Spleen (tissue), 11 donors: ENCODE measurements around the gene GBX2. TPM values are rescaled to one million over a fixed set of nuclear protein-coding genes. Genes with fewer than 3 reads are reported as not detected.

Source experiments
- DNase-seq: peaks from one replicate; pipeline ENCODE4 v3.0.0-alpha.2; 2020
- H3K27ac ChIP-seq, 8 donors: fragments of 200-600 bp; sonication (generic) in 7 of 8; 1 replicate in 4 of 8; 2 replicates in 4 of 8; pipeline versions ENCODE4 v1.5.0 to v1.8.0; 2016 to 2021; ENCODE audit warnings: inconsistent platforms in 4 of 8, mild to moderate bottlenecking in 4 of 8, moderate library complexity in 1 of 8
- H3K27me3 ChIP-seq, 7 donors: fragments of 200-600 bp; sonication (generic) in 6 of 7; replicated peaks in 1 of 7; 1 replicate in 4 of 7; 2 replicates in 3 of 7; pipeline versions ENCODE4 v1.5.0 to v1.8.0; 2016 to 2021; ENCODE audit warnings: inconsistent platforms in 3 of 7, mild to moderate bottlenecking in 1 of 7
- H3K36me3 ChIP-seq, 6 donors: fragments of 200-600 bp; sonication (generic) in 5 of 6; 1 replicate in 4 of 6; 2 replicates in 2 of 6; pipeline versions ENCODE4 v1.5.0 to v1.8.0; 2016 to 2021; ENCODE audit warnings: inconsistent platforms in 2 of 6
- H3K4me1 ChIP-seq, 6 donors: fragments of 200-600 bp; sonication (generic) in 5 of 6; 1 replicate in 3 of 6; 2 replicates in 3 of 6; pipeline versions ENCODE4 v1.5.0 to v1.8.0; 2016 to 2021; ENCODE audit warnings: inconsistent platforms in 3 of 6
- H3K4me3 ChIP-seq, 8 donors: fragments of 200-600 bp; sonication (generic) in 7 of 8; 1 replicate in 4 of 8; 2 replicates in 4 of 8; pipeline versions ENCODE4 v1.5.0 to v1.8.0; 2016 to 2021; ENCODE audit warnings: inconsistent platforms in 4 of 8, mild to moderate bottlenecking in 4 of 8, moderate library complexity in 2 of 8
- H3K9me3 ChIP-seq, 8 donors: fragments of 200-600 bp; sonication (generic) in 7 of 8; 1 replicate in 4 of 8; 2 replicates in 4 of 8; pipeline versions ENCODE4 v1.5.0 to v1.8.0; 2016 to 2021; ENCODE audit warnings: inconsistent platforms in 4 of 8
- POLR2A ChIP-seq, 3 donors: fragments of 450-650 bp; IDR thresholded peaks; one replicate each; pipeline ENCODE4 v1.5.1; 2017; ENCODE audit warnings: antibody characterized with exemption in 3 of 3, mild to moderate bottlenecking in 1 of 3
- POLR2AphosphoS5 ChIP-seq, 3 donors: sonication (generic); formaldehyde crosslinking; IDR thresholded peaks; one replicate each; pipeline ENCODE4 v1.5.1; 2017; ENCODE audit warnings: antibody characterized with exemption in 3 of 3
- WGBS, 5 donors: extraction: QIAGEN DNeasy Blood & Tissue Kit in 3 of 5; methylation state at CpG; one replicate each; pipeline versions ENCODE4 v1.1.5 to v1.1.7; 2013 to 2018; 5-methylcytosine and 5-hydroxymethylcytosine counted together
- intact Hi-C: fragments of 100-400 bp; cut with DNase I; formaldehyde crosslinking; loops from one replicate; pipeline ENCODE4 v1.15.0; 2023; ENCODE audit warnings: low total_unique reads
- polyA plus RNA-seq, 3 donors: library from polyadenylated mRNA; stranded (reverse); fragments of 200-250 nt; gene quantifications; one replicate each; pipeline ENCODE4 v1.2.1, GENCODE V29; 2013
- total RNA-seq, 7 donors: library from RNA; depleted of rRNA in 3 of 7; stranded (reverse); fragments of >200 nt in 3 of 7; fragmentation: NEBNext Ultra II Directional in 4 of 7; extraction: Animal tissue kit (Norgen Biotek cat#: 25700) in 4 of 7; gene quantifications; one replicate each; pipeline versions ENCODE4 v1.1.0 to v1.2.1, GENCODE V29; 2016 to 2021
- TF ChIP-seq, protein P1 (sequence below), 11 experiments: fragments of 200-600 bp in 7 of 11; fragments of 450-650 bp in 4 of 11; sonication (generic) in 4 of 11; IDR thresholded peaks in 8 of 11; conservative IDR thresholded peaks in 3 of 11; 1 replicate in 7 of 11; 2 replicates in 4 of 11; pipeline versions ENCODE4 v1.4.0 to v1.8.0; 2016 to 2021; ENCODE audit warnings: antibody characterized with exemption in 11 of 11, inconsistent platforms in 4 of 11, mild to moderate bottlenecking in 1 of 11
- donor health status: healthy with polysubstance abuse.
- donor health status: DM: no; HTN: no; CAD: no; lungs with moderate emphysema.
- donor health status: DM: no; HTN: no; CAD: no.
- donor health status: Bipolar disorder and iron deficiency.
- donor health status: healthy.
- donor health status: DM: no; HTN: no; CAD: no.
- donor health status: DM: yes; HTN: yes; CAD: no.

The GBX2 gene
- total and polyA plus RNA-seq, 10 donors, result 0.69 TPM; not detected in 9

DNA sequence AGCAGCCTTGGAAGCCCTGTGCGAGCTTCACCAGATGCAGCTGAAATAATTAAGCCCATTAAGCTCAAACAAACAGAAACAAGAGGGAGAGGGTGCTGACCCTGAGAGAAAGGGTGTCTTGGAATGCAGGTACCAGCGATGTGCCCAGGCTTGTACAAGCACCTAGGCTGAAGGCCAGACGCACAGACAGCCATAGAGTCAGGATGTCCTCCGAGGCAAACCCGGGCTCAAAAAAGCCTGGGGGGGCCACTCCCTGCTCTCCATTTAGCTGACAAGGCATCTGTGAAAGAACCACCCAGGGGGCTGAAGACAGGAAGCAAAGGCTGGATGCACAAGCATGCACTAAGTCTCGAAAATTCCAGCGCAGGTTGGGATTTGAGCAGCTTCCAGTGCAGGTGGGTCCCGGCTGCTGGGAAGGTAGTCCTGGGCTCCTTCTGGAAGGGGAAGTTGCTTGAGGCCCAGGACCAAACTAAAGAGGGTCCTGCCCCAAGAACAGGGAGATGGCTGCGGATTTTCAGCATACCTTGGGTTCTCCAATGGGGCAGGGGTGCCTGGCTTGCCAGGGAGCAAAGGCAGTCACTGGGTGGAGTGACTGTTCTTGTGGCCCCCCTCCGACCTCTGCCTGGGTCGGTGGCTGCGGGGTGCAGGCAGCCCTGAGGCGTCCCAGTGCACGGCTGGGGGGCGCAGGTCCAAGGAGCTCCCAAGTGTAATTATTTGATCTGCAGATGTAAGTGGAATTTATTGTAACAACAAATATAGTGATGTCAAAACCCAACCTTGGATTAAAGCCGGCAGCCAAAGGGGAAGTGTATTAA lies 5.9 kb downstream of the GBX2 start:
- Histone ChIP-seq H3K4me3 (no peak overlapping the region), H3K9me3 (no peaks in the 10 kb centered on the region), H3K27ac (no peak overlapping the region), H3K4me1 (peaks cover 12 to 58% (median 41%) of the 10 kb centered on the region in 6 donors), H3K36me3 (no peaks in the 10 kb centered on the region), H3K27me3 (peaks cover 9 to 100% (median 89%) of the 10 kb centered on the region in 7 donors)
- TF ChIP-seq POLR2AphosphoS5 (IDR thresholded peaks at IDR 0.05), result no peak
- TF ChIP-seq, protein P1, sequence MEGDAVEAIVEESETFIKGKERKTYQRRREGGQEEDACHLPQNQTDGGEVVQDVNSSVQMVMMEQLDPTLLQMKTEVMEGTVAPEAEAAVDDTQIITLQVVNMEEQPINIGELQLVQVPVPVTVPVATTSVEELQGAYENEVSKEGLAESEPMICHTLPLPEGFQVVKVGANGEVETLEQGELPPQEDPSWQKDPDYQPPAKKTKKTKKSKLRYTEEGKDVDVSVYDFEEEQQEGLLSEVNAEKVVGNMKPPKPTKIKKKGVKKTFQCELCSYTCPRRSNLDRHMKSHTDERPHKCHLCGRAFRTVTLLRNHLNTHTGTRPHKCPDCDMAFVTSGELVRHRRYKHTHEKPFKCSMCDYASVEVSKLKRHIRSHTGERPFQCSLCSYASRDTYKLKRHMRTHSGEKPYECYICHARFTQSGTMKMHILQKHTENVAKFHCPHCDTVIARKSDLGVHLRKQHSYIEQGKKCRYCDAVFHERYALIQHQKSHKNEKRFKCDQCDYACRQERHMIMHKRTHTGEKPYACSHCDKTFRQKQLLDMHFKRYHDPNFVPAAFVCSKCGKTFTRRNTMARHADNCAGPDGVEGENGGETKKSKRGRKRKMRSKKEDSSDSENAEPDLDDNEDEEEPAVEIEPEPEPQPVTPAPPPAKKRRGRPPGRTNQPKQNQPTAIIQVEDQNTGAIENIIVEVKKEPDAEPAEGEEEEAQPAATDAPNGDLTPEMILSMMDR (IDR thresholded peaks at IDR 0.05 in 8 of 11, conservative IDR thresholded peaks at IDR 0.05 in 3 of 11), result no peak
- no peak for TF ChIP-seq POLR2A (IDR thresholded peaks at IDR 0.05)
- intact Hi-C loops, result no loop called here
- peak; percentile 50 for DNase-seq
- WGBS, 5 donors, result 39 to 54% (median 42%) methylated on average over 13 to 16 of the region's 16 CpGs

DNA sequence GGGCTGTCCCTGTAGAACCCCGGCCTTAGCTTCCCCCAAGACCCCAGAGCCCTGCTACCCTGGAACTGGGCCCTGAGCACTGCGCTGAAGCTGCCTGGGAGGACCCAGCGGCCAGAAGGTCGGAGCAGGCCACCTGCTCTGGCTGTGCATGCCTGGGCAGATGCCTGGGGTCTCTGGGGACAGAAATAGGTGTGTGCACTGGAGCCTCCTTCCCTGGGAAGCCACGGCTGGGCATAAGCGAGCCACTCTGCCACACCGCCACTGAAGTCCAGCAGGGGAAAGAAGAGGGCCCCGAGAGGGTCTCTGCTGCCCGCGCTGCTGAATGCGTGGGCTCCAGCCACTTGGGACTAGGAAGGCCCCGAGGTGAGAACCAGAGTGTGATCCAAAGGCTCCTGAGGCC lies 6.7 kb downstream of the GBX2 start:
- peaks cover 9 to 100% (median 82%) of the 10 kb centered on the region in 7 donors for H3K27me3 ChIP-seq
- no peak overlapping the region for H3K27ac ChIP-seq
- no peaks in the 10 kb centered on the region for H3K36me3 ChIP-seq
- TF ChIP-seq, protein P1 (IDR thresholded peaks at IDR 0.05 in 8 of 11, conservative IDR thresholded peaks at IDR 0.05 in 3 of 11), result no peak
- TF ChIP-seq POLR2A (IDR thresholded peaks at IDR 0.05) (no peak), POLR2AphosphoS5 (IDR thresholded peaks at IDR 0.05) (no peak)
- WGBS, 5 donors, result 62 to 73% (median 67%) methylated on average over 9 to 12 of the region's 12 CpGs
- intact Hi-C loops, result no loop called here
- DNase-seq, result peak; percentile 58
- peaks cover 10 to 51% (median 33%) of the 10 kb centered on the region in 6 donors for H3K4me1 ChIP-seq
- H3K4me3 ChIP-seq, result no peak overlapping the region
- no peaks in the 10 kb centered on the region for H3K9me3 ChIP-seq

DNA sequence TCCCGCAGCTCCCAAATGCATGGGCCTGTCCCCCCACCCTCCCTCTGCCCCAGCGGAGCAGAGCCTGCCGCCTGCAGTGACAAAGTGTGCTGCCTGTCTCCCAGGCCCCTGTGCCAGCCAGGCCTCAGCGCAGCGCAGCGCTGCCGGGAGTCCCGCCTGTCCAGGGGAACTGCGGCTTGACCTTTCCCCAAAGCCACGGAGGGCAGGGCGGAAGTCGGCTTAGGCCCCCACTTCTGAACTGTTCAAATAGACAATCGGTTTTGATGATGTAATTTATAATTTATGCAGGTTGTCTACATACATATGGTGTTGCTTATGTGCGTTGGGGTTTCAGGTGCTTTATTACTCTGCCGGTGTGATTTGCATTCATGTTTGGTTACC lies 7.1 kb downstream of the GBX2 start:
- Histone ChIP-seq H3K4me1 (peaks cover 8 to 46% (median 29%) of the 10 kb centered on the region in 6 donors), H3K4me3 (no peak overlapping the region), H3K27ac (no peak overlapping the region), H3K36me3 (no peaks in the 10 kb centered on the region), H3K27me3 (peaks cover 9 to 100% (median 77%) of the 10 kb centered on the region in 7 donors), H3K9me3 (no peaks in the 10 kb centered on the region)
- DNase-seq, result no peak
- TF ChIP-seq, protein P1 (IDR thresholded peaks at IDR 0.05 in 8 of 11, conservative IDR thresholded peaks at IDR 0.05 in 3 of 11), result no peak
- TF ChIP-seq POLR2A (IDR thresholded peaks at IDR 0.05), result no peak
- no peak for TF ChIP-seq POLR2AphosphoS5 (IDR thresholded peaks at IDR 0.05)
- intact Hi-C loops, result no loop called here
- WGBS, 5 donors, result 27 to 56% (median 37%) methylated on average over 9 to 15 of the region's 15 CpGs

DNA sequence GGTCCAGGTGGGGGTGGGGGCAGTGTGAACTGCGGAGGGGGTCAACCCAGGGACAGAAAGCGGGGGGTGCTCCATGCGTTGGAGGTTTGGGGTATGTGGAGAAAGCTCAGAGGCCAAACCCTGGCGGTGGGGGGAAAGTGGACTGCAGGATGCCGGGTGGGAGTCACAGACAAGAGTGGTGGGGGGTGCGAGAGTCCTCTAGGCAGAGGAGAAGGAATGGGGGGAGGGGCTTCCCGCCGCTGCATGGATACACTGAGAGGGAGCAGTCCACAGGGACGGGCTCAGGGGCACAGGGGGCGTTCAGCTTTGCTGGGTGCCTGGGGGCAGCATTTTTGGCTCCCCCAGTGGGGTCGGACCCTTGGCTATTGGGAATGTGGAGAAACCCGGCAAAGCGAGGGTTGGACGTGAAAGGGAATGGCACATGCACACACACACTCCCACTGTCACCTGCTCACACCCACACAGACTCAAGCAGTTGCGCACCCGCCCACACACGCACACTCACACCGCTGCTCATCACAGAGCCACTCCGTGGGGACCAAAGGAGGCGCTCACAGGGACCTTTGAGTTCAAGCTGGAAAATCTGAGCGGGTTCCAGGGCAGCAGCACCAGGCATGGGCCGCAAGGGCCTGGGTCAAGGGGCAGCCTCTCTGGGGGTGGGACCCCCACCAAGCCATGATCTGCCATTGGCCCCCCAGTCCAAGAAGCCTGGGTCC lies 7.7 kb downstream of the GBX2 start:
- Histone ChIP-seq H3K27ac (no peak overlapping the region), H3K4me1 (peaks cover 6 to 41% (median 27%) of the 10 kb centered on the region in 6 donors), H3K36me3 (no peaks in the 10 kb centered on the region), H3K27me3 (peaks cover 4 to 100% (median 72%) of the 10 kb centered on the region in 7 donors), H3K9me3 (no peaks in the 10 kb centered on the region), H3K4me3 (no peak overlapping the region)
- TF ChIP-seq, protein P1 (IDR thresholded peaks at IDR 0.05 in 8 of 11, conservative IDR thresholded peaks at IDR 0.05 in 3 of 11), result no peak
- TF ChIP-seq POLR2A (IDR thresholded peaks at IDR 0.05) (no peak), POLR2AphosphoS5 (IDR thresholded peaks at IDR 0.05) (no peak)
- peak; percentile 66 for DNase-seq
- WGBS, 5 donors, result 19 to 36% (median 25%) methylated on average over 21 to 22 of the region's 22 CpGs
- intact Hi-C loops, result no loop called here
